ENCODE data around the gene IL6ST. TPM values are rescaled to one million over a fixed set of nuclear protein-coding genes. Genes with fewer than 3 reads are reported as not detected.

The IL6ST gene
- total RNA-seq, 1 donor from 2014 or later: 221 TPM

DNA sequence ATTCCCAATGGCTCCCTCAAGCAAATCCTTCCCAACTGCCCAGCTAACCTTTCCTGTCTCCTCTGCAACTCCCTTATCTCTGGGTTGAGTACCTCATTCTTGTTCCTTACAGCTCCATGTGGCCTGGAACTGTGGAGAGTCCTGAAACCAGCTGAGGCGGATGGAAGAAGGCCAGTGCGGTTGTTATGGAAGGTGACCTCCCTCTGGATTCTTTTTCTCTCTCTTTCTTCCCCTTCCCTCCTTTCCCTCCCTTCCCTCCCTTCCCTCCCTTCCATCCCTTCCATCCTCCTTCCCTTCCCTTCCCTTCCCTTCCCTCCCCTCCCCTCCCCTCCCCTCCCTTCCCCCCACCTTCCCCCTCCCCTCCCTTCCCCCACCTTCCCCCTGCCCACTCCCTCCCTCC lies 98.5 kb downstream of the IL6ST start:
- DNase-seq (ENCODE audit: low spot score): no peak
- H3K36me3 Mint-ChIP-seq (ENCODE audit: low read depth): no peaks in the 10 kb centered on the region
- H3K4me1 Mint-ChIP-seq (ENCODE audit: low read depth): peaks cover 35% of the 10 kb centered on the region
- H3K4me3 Mint-ChIP-seq (ENCODE audit: unreplicated experiment): no peak overlapping the region
- H3K9me3 Mint-ChIP-seq (ENCODE audit: low read depth): no peaks in the 10 kb centered on the region
- no peak overlapping the region for H3K27ac Mint-ChIP-seq (ENCODE audit: unreplicated experiment)
- TF ChIP-seq CTCF (IDR thresholded peaks at IDR 0.05): no peak
- no peaks in the 10 kb centered on the region for H3K27me3 Mint-ChIP-seq (ENCODE audit: low read depth)

- H3K27me3 Mint-ChIP-seq (ENCODE audit: low read depth): no peaks in the 10 kb centered on the region
- no peaks in the 10 kb centered on the region for H3K9me3 Mint-ChIP-seq (ENCODE audit: low read depth)
- H3K4me1 Mint-ChIP-seq (ENCODE audit: low read depth): peaks cover 31% of the 10 kb centered on the region
- H3K36me3 Mint-ChIP-seq (ENCODE audit: low read depth): no peaks in the 10 kb centered on the region
- DNase-seq (ENCODE audit: low spot score): no peak
- TF ChIP-seq CTCF (IDR thresholded peaks at IDR 0.05): no peak
- no peak overlapping the region for H3K27ac Mint-ChIP-seq (ENCODE audit: unreplicated experiment)
- H3K4me3 Mint-ChIP-seq (ENCODE audit: unreplicated experiment): no peak overlapping the region
These were observed 99.4 kb downstream of the IL6ST start for GRCh38 chr5:55895346-55895745.

- H3K4me1 Mint-ChIP-seq (ENCODE audit: low read depth): peaks cover 23% of the 10 kb centered on the region
- no peaks in the 10 kb centered on the region for H3K27me3 Mint-ChIP-seq (ENCODE audit: low read depth)
- no peak for DNase-seq (ENCODE audit: low spot score)
- TF ChIP-seq CTCF (IDR thresholded peaks at IDR 0.05): no peak
- no peaks in the 10 kb centered on the region for H3K9me3 Mint-ChIP-seq (ENCODE audit: low read depth)
- H3K4me3 Mint-ChIP-seq (ENCODE audit: unreplicated experiment): no peak overlapping the region
- H3K36me3 Mint-ChIP-seq (ENCODE audit: low read depth): no peaks in the 10 kb centered on the region
- H3K27ac Mint-ChIP-seq (ENCODE audit: unreplicated experiment): peak overlapping the region; percentile 65
These were observed 100.6 kb downstream of the IL6ST start for GRCh38 chr5:55894135-55894534.

DNA sequence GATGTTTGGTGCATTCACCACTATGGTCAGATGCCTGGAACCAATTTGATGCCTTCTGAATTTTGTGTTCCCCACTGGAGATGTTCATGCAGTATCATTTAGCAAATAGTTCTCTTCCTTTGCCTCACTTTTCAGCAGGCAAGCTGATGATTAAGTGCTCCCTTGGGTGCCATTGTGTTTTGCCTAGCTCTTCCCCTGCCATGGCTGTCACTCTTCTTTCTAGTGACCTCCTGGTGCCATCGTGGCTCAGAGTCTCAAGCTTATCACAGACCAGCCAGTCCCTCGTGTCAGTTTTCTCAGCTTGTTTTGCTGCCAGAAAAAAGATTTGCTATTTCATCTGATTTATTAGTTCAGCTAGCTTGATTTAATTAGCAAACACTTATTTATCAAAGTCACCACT lies 102.3 kb downstream of the IL6ST start:
- H3K36me3 Mint-ChIP-seq (ENCODE audit: low read depth): no peaks in the 10 kb centered on the region
- H3K4me3 Mint-ChIP-seq (ENCODE audit: unreplicated experiment): no peak overlapping the region
- H3K4me1 Mint-ChIP-seq (ENCODE audit: low read depth): peaks cover 16% of the 10 kb centered on the region
- no peak for TF ChIP-seq CTCF (IDR thresholded peaks at IDR 0.05)
- no peak for DNase-seq (ENCODE audit: low spot score)
- H3K27me3 Mint-ChIP-seq (ENCODE audit: low read depth): no peaks in the 10 kb centered on the region
- H3K9me3 Mint-ChIP-seq (ENCODE audit: low read depth): no peaks in the 10 kb centered on the region
- H3K27ac Mint-ChIP-seq (ENCODE audit: unreplicated experiment): no peak overlapping the region

DNA sequence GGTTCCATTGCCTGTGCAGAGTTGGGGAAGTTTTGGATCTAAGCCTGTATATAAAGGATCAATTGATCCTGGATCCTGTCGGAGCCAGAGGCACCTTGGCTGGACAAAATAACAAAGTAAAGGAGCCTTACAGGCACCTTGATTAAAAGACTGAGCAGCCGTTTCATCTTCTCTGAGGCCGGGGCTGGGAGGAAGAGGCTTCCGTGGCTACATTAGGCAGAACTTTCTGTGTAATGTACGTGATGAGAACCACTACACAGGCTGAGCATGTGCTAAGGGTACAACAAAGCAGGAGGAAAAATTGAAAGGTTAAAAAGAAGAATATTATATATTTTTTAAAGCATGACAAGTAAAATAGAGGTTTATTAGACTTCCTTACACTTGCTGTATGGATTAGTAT lies 106.6 kb downstream of the IL6ST start:
- DNase-seq (ENCODE audit: low spot score): no peak

More for the DNA sequence above, 106.6 kb downstream of the IL6ST start:
- no peaks in the 10 kb centered on the region for H3K27me3 Mint-ChIP-seq (ENCODE audit: low read depth)
- H3K9me3 Mint-ChIP-seq (ENCODE audit: low read depth): no peaks in the 10 kb centered on the region
- H3K36me3 Mint-ChIP-seq (ENCODE audit: low read depth): no peaks in the 10 kb centered on the region
- H3K27ac Mint-ChIP-seq (ENCODE audit: unreplicated experiment): no peak overlapping the region
- TF ChIP-seq CTCF (IDR thresholded peaks at IDR 0.05): no peak
- no peak overlapping the region for H3K4me3 Mint-ChIP-seq (ENCODE audit: unreplicated experiment)
- H3K4me1 Mint-ChIP-seq (ENCODE audit: low read depth): no peaks in the 10 kb centered on the region

Data from chondrocyte (in vitro differentiated cells).